ENCODE data around the gene KIT.

KIT gene

DNA sequence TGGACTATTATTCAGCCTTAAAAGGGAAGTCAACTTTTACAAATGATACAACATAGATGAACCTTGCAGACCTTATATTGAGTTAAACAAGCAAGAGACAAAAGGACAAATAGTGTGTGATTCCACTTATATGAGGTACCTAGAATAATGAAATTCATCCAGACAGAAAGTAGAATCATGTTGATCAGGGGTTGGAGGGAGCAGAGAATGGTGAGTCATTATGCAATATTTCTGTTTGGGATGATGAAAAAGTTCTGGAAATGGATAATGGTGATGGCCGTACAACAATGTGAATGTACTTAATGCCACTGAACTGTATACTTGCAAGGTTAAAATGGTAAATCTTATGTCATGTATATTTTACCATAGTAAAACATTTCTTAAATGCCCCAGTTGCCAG, 22.1 kb downstream of the KIT start:
- no peak overlapping the region for H3K4me3 ChIP-seq (replicated peaks; ENCODE audit: low read depth, low read length)
- DNase-seq (ENCODE audit: low read depth) = no peak
- TF ChIP-seq, protein P1, sequence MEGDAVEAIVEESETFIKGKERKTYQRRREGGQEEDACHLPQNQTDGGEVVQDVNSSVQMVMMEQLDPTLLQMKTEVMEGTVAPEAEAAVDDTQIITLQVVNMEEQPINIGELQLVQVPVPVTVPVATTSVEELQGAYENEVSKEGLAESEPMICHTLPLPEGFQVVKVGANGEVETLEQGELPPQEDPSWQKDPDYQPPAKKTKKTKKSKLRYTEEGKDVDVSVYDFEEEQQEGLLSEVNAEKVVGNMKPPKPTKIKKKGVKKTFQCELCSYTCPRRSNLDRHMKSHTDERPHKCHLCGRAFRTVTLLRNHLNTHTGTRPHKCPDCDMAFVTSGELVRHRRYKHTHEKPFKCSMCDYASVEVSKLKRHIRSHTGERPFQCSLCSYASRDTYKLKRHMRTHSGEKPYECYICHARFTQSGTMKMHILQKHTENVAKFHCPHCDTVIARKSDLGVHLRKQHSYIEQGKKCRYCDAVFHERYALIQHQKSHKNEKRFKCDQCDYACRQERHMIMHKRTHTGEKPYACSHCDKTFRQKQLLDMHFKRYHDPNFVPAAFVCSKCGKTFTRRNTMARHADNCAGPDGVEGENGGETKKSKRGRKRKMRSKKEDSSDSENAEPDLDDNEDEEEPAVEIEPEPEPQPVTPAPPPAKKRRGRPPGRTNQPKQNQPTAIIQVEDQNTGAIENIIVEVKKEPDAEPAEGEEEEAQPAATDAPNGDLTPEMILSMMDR (IDR thresholded peaks at IDR 0.05; ENCODE audit: low read length, missing control alignments) = no peak

DNA sequence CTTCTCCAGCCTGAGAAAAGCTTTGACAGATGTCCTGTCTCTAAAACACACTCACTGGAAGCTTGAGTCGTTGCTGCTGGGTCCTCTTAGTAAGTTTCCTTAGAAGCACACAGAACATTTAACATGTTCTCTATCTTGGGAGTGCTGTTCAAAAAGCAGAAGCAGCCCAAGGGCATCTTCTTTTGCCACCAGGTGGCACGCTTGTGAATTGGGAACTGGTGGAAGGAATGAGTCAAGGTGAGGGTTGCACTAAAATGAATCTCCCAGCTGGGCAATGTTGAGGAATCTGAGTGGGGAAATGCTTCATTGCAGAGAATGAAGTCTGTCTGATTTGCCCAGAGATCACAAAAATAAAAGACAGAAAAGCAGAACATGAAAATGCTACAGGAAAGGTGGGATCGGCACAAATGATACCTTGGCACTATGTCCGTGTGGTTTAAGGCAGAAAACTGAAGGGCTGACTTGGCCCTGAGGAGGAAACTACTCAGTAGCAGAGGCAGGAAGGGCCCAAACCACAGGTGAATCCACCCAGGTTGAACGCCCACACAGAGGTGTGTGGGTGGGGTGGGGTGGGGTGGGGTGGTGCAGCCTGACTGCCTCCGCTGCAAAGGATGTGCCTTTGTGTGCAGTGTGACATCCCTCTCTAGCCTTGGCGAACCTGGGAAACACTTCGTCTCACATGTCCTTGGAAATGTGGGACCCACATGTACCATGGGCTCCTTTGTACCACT, 26.0 kb downstream of the KIT start:
- no peak overlapping the region for H3K4me3 ChIP-seq (replicated peaks; ENCODE audit: low read depth, low read length)
- peak; percentile 31 for DNase-seq (ENCODE audit: low read depth)
- TF ChIP-seq, protein P1 (IDR thresholded peaks at IDR 0.05; ENCODE audit: low read length, missing control alignments) = peak; percentile 45

DNA sequence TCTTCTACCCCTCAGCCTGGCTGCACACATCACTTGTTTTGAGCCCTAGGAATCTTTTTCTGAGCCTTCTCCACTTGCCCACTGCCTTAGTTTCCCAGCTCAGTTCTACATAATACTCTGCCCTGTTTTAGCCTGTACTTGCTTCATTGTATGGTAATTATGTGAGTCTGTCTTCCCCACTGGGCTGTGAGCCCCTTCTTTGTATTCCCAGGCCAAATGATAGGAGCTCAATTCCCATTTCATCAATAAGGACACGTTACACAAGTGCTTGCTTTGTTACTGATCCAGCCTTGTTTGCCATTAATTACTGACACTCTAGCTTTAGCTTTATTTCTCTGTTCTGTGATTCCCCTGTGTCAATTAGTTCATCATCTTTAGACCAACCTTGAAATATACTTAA, 28.1 kb downstream of the KIT start:
- no peak overlapping the region for H3K4me3 ChIP-seq (replicated peaks; ENCODE audit: low read depth, low read length)
- no peak for DNase-seq (ENCODE audit: low read depth)
- TF ChIP-seq, protein P1 (IDR thresholded peaks at IDR 0.05; ENCODE audit: low read length, missing control alignments) = no peak

DNA sequence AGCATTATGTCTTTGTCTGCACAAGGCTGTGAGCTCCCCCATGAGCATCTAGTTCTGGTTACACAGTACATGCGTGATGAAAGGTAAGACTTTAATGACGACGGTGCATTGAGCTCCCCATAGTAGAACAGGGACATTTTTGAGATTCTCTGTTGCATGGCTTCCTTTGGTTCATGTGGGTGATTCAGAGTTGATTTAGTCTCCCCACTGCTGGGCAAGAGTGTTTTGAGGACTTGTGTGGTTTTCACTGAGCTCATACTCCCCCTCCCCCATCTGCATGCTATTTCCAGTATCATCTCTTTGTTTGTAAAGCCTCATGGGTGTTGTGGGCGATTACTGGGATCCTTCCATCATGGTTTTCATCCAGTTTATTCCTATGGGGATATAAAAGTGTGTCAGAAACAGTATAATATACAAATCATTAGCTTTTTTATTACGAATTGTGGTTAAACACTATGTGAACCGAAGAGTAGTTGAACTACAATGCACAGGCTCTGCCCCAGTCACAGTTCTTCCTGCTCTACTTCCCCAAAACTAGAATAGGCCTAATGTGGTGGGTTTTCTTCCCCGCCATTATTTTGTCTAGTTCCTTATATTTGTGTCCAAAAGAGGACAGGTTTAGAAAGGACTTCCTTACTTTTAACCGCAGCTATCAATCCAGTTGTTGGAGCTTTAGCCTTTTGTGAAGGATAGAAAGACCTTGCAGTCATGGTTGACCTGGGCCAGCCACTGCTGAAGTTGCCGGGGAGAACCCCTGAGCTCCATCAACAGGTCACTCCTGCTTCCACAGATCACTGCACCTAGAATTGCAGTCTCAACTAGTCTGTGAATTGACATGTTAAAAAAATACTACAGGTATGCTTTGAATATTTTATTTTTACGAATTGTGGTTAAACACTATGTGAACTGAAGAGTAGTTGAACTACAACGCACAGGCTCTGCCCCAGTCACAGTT, 30.4 kb downstream of the KIT start:
- DNase-seq (ENCODE audit: low read depth) = peak; percentile 6
- TF ChIP-seq, protein P1 (IDR thresholded peaks at IDR 0.05; ENCODE audit: low read length, missing control alignments) = no peak
- no peak overlapping the region for H3K4me3 ChIP-seq (replicated peaks; ENCODE audit: low read depth, low read length)

DNA sequence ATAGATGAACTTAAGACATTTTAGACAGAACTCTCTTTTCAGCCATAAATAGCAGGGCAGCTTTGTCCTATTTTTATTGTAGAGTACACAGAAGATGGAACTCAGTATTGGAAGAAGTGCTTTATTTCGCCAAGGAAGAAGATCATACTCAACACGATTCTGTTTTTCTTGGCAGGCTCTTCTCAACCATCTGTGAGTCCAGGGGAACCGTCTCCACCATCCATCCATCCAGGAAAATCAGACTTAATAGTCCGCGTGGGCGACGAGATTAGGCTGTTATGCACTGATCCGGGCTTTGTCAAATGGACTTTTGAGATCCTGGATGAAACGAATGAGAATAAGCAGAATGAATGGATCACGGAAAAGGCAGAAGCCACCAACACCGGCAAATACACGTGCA, 37.6 kb downstream of the KIT start:
- TF ChIP-seq, protein P1 (IDR thresholded peaks at IDR 0.05; ENCODE audit: low read length, missing control alignments) = no peak
- H3K4me3 ChIP-seq (replicated peaks; ENCODE audit: low read depth, low read length) = no peak overlapping the region
- no peak for DNase-seq (ENCODE audit: low read depth)

DNA sequence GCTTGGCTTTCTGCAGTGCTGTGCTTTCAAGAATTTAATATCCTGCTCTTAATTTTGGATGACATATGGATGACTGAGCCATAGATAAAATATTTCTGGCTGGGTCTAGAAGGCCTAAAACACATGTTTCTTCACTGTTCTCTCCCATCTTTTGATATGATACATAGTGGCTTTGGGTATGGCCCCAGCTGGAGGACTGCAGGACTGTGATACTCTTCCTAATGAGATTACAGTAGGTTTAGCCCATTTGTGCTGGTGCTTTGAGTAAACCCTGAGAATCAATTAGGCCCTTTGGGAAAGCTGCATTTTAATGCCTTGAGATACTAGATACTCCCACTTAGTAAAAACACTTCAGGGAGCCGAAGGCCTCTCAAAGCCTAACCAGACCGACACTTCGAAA, 38.0 kb downstream of the KIT start:
- H3K4me3 ChIP-seq (replicated peaks; ENCODE audit: low read depth, low read length) = no peak overlapping the region
- TF ChIP-seq, protein P1 (IDR thresholded peaks at IDR 0.05; ENCODE audit: low read length, missing control alignments) = no peak
- no peak for DNase-seq (ENCODE audit: low read depth)

Measured in fibroblast of pulmonary artery (primary cell).